ENCODE measurements around the gene ARL16. TPM values are rescaled to one million over a fixed set of nuclear protein-coding genes. Genes with fewer than 3 reads are reported as not detected.

The ARL16 gene
- total and polyA plus RNA-seq, 2 experiments from 2014 or later: 40.4 to 54.9 TPM

DNA sequence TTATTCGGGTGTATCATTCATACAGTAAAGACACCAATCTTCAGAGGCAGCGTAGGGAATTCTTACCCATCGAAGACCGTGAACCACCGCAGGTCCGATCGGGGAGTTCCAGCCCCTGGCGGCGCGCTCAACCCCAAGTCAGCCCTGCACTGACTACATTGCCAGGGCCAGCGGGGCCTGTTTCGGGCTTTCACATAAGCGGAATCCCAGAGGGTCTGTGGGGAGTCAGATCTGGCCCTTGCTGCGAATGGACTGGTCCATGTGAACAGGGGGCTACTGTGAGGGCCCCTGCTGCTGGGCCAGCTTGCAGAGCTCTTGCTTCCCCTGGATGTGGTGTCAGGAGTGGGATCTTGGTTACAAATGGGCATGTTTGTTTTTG lies 34.9 kb downstream of the ARL16 start (continued):
- TF ChIP-seq CREB1 (CRISPR knock-in tag; IDR thresholded peaks at IDR 0.05; ENCODE audit: low read depth) (no peak), STAT1 (IDR thresholded peaks at IDR 0.05; ENCODE audit: unreplicated experiment) (no peak), REST (IDR thresholded peaks at IDR 0.05; ENCODE audit: unreplicated experiment) (no peak)
- TF ChIP-seq, protein P1, sequence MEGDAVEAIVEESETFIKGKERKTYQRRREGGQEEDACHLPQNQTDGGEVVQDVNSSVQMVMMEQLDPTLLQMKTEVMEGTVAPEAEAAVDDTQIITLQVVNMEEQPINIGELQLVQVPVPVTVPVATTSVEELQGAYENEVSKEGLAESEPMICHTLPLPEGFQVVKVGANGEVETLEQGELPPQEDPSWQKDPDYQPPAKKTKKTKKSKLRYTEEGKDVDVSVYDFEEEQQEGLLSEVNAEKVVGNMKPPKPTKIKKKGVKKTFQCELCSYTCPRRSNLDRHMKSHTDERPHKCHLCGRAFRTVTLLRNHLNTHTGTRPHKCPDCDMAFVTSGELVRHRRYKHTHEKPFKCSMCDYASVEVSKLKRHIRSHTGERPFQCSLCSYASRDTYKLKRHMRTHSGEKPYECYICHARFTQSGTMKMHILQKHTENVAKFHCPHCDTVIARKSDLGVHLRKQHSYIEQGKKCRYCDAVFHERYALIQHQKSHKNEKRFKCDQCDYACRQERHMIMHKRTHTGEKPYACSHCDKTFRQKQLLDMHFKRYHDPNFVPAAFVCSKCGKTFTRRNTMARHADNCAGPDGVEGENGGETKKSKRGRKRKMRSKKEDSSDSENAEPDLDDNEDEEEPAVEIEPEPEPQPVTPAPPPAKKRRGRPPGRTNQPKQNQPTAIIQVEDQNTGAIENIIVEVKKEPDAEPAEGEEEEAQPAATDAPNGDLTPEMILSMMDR (conservative IDR thresholded peaks at IDR 0.05; ENCODE audit: low read depth in 2 of 2): no peak

GRCh38 chr17:81648013-81648706 lies 35.4 kb downstream of the ARL16 start:
- no peaks in the 10 kb centered on the region for H4K20me1 ChIP-seq (replicated peaks; ENCODE audit: insufficient read depth)
- peak; percentile 68 for DNase-seq (ENCODE audit: low spot score)
- peak overlapping the region; percentile 97 for H2AFZ ChIP-seq
- peaks cover 13% of the 10 kb centered on the region; the same call in 1 of the 2 replicates for H3F3A ChIP-seq (replicated peaks; ENCODE audit: low read depth)
- H3K4me1 ChIP-seq (ENCODE audit: insufficient read depth): peaks cover 19% of the 10 kb centered on the region
- no peak overlapping the region for H3K27ac ChIP-seq (ENCODE audit: low read depth)
- ATAC-seq: peak; percentile 72
- Mint-ChIP-seq H3K4me3 (peak overlapping the region; percentile 67), H3K4me1 (peaks cover 9% of the 10 kb centered on the region), H3K27ac (no peak overlapping the region), H3K9me3 (peaks cover 9% of the 10 kb centered on the region; the same call in 1 of the 3 replicates), H3K36me3 (ENCODE audit: low read depth) (no peaks in the 10 kb centered on the region), H3K27me3 (ENCODE audit: insufficient read depth, low read depth, poor library complexity) (peaks cover 37% of the 10 kb centered on the region)
- no peaks in the 10 kb centered on the region for H3K9me2 ChIP-seq (ENCODE audit: insufficient read depth)
- H3K4me3 ChIP-seq: peak overlapping the region; percentile 58
- H3K36me3 ChIP-seq (ENCODE audit: insufficient read depth): no peaks in the 10 kb centered on the region
- H3K27me3 ChIP-seq (ENCODE audit: insufficient read depth): peaks cover 34% of the 10 kb centered on the region
- peak overlapping the region; percentile 84 for H3K4me2 ChIP-seq
- H3K79me2 ChIP-seq (replicated peaks; ENCODE audit: insufficient read depth): no peaks in the 10 kb centered on the region
- no peak for TF ChIP-seq REST (IDR thresholded peaks at IDR 0.05; ENCODE audit: unreplicated experiment)
- TF ChIP-seq STAT1 (IDR thresholded peaks at IDR 0.05; ENCODE audit: unreplicated experiment): no peak
- TF ChIP-seq ZNF114 (CRISPR knock-in tag; IDR thresholded peaks at IDR 0.05): no peak
- TF ChIP-seq CREB1 (CRISPR knock-in tag; IDR thresholded peaks at IDR 0.05; ENCODE audit: low read depth): no peak
- TF ChIP-seq, protein P2, sequence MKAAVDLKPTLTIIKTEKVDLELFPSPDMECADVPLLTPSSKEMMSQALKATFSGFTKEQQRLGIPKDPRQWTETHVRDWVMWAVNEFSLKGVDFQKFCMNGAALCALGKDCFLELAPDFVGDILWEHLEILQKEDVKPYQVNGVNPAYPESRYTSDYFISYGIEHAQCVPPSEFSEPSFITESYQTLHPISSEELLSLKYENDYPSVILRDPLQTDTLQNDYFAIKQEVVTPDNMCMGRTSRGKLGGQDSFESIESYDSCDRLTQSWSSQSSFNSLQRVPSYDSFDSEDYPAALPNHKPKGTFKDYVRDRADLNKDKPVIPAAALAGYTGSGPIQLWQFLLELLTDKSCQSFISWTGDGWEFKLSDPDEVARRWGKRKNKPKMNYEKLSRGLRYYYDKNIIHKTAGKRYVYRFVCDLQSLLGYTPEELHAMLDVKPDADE (IDR thresholded peaks at IDR 0.05): no peak
- TF ChIP-seq POLR2AphosphoS5 (IDR thresholded peaks at IDR 0.05; ENCODE audit: low read depth): no peak

Data from GM23338 (cell line).